GM12891 (cell line): Measurements from ENCODE around the gene OSBP.

ENCODE experiments used
- POLR2AphosphoS5 ChIP-seq: IDR thresholded peaks from 2 replicates; pipeline ENCODE4 v1.6.1; 2011; ENCODE audit warnings: low read depth, low read length, control low read depth
- TAF1 ChIP-seq: IDR thresholded peaks from 2 replicates; pipeline ENCODE4 v1.6.1; 2011; ENCODE audit warnings: low read depth, low read length, control low read depth

DNA sequence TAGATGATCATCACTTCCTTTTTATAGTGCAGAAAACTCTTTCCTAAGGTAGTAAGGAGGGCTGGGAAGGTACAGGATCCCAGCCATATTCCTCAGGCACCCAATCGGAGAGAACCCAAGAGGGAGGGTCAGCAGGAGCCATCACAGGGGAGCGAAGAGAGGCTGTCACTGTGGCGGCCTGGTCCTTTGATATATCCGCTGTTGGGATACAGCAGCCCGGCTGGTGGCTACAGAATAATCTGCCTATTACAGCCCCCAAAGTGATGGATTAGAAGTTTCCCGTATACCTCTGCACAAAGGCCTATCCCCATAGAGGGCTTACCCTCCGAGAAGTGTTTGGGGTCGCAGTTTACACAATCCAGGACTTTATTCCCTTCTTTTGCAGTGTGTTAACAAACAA is 55.7 kb downstream of the OSBP start:
- TF ChIP-seq TAF1 = no peak
- no peak for TF ChIP-seq POLR2AphosphoS5
